ENCODE data around the gene TRIM29.

Gene TRIM29

DNA sequence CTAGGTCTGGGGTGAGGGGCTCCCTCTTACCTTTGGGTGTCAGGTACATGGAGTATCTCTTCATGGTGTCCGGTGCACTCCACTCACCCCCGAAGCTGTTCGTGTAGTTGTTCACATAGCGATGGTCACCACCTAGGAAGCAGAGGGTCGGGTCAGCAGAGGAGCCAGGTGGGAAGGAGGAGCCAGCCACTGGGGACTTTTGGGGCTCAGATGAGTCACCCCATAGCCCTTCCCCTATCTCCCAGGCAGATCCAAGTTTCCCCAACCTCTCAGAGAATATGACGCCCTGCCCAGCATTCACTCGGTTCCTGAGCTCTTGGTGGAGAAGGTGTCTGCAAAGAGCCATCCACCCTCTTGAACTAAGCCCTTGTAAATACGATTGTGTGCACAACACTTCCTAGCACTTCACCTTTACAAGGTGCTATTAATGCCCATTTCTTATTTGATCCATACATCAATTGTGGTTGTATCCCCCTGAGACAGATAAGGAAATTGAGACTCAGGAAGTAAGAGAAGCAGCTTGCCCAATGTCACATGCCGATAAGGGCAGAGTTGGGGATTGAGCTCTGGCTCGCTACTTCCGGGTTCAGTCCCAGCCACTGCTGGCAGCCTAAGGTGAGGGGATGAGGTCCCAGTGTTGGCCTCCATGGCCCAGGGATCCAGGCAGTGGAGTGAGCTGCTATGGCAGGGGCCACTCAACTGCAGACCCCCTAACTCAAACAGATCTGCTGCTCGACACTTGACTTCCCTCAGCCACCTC, 14.8 kb downstream of the TRIM29 start:
- no peak for DNase-seq (ENCODE audit: low read depth)

DNA sequence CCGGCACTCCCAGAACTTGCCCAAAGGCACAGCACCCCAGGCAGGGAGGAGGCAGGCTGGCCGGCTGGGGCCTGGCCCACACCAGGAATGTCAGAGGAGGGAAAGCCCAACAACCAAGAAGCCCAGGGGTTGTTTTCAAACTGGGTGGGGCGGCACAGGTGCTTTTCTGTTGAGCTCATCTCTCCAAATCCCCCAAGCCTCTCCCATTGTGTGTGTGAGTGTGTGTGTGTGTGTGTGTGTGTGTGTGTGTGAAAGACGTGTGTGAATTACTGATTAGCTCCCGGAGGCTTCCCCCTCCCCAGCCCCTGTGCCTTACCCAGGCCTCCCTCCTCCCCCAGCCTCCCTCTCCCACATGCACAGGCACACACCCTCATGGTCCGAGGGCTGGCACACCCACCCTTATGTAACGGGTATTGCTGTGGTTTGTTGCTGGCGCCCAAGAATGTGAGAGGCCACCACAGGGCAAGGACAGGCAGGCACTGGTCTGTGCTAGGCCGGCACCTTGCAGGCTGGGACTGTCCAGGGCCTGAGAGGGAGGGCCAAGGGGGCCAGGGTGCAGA, 15.9 kb downstream of the TRIM29 start:
- DNase-seq (ENCODE audit: low read depth) = no peak

DNA sequence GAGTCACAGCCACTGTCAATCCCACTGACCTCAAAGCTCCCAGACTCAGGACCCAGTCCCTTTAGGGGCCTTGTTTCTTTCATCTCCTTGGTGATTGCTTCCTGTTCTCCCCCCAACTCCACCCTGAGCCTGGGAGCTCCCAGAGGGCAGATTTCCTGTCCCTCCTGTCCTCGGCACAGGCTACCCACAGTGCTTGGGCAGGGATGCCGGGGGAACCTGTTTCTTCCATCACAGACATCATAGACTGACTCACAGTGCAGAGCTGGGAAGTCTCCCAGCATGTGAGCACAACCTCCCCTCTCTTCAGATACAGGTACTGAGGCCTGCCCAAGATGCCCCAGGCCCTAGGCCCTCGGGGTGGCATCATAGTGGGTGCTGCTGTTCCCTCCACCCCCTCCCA, 16.6 kb downstream of the TRIM29 start:
- DNase-seq (ENCODE audit: low read depth) = no peak

DNA sequence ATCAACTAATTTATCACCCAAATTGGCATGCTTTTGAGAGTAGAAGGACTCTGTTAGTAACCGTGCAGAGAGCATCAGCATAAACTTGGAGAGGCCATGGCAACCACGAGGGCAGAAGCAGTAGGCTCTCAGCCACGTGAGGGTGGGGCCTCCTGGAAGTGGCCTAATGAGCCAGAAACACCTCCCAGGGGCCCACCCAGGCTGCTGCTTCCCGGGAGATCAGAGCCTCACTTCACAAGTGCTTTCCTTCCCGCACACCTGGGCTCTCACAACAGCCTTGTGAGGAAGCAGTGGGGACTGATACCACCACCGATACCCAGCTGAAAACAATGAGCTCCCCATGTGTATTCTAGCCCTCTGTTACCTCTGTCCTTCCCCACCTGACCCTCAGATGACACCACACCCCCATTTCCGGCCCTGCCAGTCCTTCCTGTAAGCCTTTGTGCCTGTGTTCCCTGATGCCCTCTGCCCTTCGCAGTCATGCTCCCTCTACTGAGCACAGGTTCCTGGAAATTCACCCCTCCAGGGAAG, 17.0 kb downstream of the TRIM29 start:
- no peak for DNase-seq (ENCODE audit: low read depth)

DNA sequence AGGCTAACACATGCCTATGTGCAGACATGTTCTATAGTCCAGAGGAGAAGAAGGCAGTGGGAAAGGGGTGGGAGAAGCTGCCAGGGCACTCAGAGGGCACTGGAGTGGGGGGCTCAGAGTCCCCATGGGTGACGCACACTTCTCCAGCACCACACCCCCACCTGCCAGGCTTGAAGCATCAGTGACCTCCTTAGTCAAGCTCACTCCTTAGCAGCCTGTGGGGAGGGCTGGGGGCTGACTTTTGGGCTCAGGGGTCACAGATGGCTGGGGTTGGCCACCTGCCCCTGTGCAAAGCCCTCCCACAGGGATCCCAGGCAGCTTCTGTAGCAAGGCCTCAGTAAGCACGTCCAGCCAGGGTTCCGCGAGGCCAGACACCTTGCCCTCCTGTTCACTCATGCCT, 18.8 kb downstream of the TRIM29 start:
- no peak for DNase-seq (ENCODE audit: low read depth)

DNA sequence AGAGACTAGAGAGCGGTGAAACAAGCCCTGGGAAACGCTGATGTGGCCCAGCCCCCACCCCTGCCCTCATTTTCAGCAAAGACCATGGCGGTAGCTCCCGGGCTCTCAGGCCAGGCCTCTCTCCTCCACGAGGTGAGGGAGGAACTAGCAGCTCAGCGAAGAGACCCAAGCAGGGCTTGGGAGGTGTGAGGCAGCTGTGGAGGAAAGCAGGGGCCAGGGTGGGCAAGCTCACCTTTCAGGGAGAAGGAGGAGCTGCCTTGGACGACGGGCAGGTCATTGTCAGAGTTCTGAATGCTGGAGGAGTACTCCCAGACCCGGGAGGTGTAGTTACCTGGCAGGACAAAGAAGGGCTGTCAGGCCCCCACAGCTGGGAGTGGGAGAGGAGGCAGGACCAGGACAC, 19.9 kb downstream of the TRIM29 start:
- no peak for DNase-seq (ENCODE audit: low read depth)

DNA sequence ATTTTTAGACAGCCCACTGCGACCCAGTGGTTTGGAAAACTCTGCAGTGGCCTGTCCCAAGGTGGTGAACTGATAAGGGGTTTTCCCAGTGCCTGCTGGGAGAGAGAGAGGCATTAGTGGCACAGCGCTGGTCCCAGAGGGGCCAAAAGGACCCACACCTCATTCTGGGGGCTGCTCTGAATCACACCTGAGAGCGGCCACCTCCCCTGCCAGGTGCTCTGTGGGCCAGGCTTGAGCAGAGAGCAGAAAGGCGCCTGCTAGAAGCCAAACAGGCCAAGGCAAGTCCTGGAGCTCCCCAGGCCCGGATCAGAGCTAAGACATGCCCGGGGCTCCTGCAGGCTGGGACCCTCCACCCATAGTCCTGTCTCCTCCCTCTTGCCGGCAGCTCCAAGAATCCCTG, 20.9 kb downstream of the TRIM29 start:
- DNase-seq (ENCODE audit: low read depth) = no peak

DNA sequence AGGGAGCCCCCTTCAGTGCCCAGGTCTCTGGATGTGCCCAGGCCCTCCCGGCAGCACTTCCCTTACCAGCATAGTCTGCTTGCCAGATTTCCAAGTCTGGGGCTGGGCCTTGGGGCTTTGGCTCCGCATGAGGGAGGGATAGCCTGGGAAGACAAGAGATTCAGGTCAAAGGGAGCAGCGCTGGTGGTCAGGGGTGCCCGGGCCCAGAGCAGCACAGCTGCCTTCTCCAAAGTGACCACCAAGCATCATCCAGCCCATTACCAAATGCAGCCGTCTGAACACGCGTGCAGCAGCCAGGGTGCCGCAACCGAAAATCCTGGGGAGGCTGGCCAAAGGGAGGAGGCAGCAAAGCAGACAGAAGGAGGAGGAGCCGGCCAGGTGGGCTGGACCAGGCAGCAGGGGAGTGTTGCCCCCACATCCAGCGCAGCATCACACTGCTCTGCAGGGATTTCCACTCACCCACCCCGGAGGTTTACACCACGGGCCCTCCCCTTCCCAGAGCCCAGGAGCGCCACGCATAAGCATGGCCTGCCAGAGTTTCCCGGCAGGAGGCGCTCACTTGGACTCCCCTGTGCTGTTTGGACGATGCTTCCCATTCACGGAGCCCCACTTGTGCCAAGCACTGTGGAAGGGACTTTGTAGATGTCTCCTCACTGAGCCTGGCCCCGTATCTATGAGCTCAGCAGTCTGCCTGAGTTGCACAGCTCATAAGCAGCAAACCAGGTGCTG, 22.5 kb downstream of the TRIM29 start:
- no peak for DNase-seq (ENCODE audit: low read depth)

DNA sequence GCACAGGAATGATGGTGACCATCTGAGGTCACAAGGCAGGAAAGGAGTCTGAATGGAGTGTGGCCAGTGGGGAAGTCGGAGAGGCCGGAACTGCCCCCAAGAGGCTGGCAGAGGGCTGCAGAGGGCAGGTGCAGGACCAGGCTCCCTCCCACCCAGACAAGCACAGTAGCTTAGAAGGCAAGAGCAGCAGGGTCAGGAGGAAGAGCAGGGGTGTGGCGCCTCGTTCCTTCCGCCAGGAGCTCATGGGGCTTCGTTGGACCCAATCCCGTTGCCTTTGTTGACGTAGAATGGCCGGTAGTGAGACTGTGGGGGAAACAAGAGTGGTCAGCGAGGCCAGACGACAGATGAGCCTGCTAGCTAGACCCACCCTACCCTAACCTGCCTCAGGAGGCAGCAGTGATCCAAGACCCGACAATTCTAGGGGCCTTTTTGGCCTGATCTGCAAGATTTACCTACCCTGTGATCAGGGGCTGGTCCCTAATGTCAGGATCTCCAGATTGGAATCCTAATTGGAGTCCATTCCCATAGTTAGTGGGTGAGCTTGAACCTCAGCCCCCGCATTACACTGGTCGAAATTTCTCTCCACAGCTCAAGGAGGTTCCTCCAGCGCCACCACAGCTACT, 25.6 kb downstream of the TRIM29 start:
- DNase-seq (ENCODE audit: low read depth) = no peak

DNA sequence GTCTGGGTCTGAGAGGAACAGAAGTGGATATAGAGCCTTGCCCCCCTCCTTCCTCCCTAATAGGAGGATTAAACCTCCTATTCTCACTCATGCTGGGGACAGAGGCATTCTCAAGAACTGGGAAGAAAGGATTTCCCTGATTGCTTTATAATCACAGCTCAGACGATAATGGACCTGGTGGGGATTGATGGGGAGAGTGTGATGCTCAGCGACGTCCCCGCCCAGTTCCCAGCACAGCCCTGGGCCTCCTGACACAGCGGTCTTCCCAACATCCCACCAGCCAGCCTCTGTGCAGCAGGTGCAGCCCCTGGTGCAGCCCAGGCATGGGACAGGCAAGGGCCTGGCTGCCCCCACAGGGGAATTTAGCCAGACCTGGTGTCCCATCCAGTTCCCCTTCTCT, 28.4 kb downstream of the TRIM29 start:
- DNase-seq (ENCODE audit: low read depth) = no peak

DNA sequence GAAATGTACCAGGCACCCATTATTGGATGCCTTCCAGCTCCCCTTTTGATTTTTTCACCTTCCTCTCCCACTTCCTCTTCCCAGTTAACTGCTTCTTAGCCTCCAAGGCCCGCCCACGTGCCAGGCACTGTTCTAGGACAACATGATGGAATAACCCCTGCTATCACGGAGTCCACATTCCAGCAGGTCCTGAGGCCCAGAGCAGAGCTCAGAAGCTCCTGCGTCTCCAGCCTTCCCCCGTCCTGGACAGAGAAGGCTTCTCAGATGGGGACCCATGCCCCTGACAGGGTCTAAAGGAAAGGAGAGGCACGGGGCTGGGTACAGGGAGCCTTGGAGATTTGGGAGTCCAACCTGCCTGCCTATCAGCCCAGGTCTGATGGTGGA, 29.1 kb downstream of the TRIM29 start:
- DNase-seq (ENCODE audit: low read depth) = no peak

DNA sequence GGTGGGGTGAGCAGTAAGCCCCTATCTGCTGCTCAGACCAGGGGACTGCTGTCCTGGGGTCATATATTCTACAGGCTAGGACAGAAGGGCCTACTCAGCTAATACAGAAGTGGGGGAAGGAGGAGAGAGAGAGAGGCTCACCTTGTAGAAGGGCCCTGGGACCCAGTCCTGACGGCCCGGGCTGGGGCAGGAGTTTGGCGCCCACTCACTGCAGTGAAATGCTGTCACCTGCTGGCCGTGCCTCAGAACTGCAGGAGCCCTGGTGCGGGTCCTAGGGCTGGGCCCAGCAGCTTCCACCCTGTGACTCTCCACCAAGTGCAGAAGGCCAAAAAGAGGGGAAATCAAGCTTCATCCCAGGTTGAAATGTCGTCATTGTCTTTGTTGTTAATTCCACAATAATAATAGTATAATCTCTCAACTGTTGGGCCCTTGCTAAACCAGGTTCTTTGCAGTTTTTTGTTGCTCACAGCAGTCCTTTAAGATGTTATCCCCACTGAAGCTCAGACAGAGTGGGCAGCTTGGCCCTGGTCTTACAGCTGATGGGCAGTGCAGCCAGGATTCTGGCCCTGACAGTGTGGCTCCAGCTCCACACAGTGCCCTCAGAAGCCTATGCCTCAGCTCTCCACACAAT, 29.6 kb downstream of the TRIM29 start:
- peak; percentile 46 for DNase-seq (ENCODE audit: low read depth)

DNA sequence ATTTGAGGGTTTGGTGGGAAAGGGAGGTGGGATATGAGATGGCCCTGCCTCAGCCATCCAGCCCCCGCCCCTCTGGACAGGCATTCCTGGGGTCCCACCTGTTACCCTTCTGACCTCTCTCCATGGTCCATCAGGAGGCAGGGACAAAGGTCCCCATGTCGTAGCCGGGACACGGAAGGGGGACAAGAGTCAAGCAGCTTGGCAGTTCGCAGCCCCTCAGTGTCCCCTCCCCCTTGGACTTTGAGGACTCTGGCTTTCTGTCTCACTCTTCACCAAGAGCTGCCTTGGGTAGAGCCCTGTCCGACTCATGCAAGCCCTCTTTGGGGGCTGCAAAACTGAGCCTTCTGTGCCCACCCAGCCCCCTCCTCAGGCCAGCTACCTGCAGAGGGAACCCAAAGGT, 30.2 kb downstream of the TRIM29 start:
- no peak for DNase-seq (ENCODE audit: low read depth)

DNA sequence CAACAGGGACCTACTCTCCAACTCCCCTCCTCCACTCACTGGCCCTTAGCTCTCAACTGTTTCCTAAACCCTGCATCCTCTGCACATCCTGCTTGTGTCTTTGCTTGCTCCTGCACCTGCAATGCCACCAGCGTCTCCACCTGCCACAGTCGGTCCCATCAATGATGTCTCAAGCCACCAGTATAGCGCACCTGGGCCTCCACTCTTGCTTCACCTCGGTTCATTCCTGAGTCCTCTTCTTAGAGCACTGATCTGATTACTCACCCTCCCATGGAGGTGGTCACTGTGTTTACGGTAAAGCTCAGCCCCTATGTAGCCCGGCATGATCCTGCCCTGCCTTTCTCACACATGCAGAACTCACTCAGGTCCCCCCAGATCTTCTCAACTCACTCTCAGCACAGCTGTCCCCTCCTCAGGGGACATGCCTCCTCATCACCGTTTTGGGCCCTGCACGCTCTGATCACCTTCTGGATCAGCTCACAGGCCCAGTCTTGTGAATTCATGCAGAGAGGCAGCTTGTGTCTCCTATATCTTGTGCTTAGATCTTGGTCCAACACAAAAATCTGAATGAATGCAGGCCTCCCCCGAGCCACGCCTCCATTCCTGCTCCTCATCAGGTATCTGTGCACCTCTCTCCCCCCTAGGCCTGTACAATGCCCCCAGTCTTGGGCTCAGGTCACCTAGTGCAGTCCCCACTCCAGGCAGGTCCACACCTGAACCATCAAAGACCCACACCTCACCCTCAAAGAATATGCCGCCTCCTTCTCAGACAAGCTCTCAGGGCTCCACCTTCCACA, 31.4 kb downstream of the TRIM29 start:
- DNase-seq (ENCODE audit: low read depth) = no peak

DNA sequence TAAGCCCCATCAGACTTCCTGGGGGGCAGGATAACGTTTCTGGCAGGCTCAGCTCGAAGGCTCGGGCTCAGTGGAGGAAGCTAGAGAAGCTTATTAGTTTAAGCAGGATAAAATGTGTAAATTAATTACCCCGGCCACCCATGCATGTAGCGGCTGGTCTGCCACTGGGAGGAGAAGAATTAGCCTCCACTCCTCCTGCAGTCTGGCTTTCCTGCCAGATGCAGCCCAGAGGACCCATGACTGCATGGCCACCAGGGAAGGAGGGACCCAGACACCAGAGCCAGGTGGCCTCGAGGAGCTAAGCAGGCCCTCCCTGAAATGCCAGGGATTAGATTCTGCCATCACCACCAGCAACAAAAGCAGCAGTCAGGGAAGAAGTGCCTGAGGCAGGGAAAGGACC, 32.3 kb downstream of the TRIM29 start:
- DNase-seq (ENCODE audit: low read depth) = no peak

DNA sequence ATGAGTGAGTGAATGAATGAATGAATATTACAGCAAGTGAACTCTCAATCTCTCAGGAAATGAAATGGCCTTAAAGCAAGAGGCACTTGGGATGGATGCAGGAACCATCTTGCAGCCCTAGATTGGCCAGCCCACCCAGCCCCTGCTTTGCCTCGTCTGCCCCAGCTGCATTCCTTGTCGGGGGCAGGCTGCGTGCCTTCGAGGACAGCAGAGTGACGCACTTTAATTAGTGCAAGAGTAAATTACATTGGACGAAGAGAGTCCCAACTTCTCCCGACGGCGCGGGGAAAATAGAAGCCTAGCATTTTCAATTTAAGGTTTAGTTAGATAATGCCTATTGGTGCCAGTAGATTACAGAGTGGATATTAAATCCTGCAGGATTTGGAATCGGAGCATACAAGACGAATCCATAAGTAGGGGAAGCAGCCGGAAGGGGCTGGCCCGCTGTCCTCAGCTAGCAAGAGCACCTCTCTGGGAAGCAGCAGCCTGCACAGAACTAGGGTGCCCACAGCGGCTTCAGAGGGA, 33.8 kb downstream of the TRIM29 start:
- no peak for DNase-seq (ENCODE audit: low read depth)

DNA sequence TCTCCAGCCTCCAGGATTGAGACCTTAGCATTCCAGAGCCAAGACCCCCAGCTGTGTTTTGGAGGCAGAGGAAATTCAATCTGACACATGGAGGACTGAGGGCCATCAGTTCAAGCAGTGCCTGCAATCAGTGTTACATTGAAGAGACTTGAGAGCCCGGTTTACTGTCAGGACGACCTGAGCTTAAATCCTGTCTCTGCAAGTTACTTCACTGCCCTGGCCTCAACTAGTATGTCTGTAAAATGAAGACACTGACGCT, 35.1 kb downstream of the TRIM29 start:
- no peak for DNase-seq (ENCODE audit: low read depth)

DNA sequence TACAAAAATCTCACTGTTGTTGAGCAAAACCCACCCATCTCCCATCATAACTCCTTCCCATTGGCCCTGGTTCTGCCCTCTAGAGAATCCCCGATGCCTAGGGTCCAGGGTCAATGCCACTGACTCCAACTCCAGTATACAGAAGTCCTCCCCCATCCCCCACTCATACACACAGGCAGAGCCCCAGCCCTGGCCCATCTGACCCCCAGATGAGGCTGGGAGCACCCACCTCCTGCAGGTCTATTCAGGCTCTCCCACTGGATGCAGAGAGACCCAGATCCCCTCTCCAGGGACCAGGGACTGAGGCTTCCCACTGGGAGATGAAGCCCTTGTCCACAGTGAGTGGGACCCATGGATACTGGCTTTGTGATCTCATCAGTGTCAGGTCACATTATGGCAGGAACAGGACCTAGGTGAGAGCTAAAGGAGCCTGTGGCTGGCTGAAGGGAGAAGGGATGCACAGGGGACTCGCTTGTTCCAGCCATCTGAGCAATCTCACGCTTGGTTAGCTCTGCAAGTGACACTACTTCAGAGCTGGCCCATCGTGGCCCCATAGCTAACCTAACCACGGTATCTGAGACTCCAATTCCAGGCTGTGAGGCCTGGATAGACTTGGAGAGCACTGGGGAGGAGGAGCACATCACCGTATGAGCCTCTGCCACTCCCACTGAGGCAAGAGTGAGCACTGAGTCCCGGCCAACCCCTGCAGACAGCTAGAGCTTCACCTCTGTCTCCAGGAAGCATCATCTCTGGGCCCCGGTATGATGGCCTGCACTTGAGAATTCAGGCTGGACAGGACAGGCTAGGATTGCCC, 35.7 kb downstream of the TRIM29 start:
- DNase-seq (ENCODE audit: low read depth) = no peak

DNA sequence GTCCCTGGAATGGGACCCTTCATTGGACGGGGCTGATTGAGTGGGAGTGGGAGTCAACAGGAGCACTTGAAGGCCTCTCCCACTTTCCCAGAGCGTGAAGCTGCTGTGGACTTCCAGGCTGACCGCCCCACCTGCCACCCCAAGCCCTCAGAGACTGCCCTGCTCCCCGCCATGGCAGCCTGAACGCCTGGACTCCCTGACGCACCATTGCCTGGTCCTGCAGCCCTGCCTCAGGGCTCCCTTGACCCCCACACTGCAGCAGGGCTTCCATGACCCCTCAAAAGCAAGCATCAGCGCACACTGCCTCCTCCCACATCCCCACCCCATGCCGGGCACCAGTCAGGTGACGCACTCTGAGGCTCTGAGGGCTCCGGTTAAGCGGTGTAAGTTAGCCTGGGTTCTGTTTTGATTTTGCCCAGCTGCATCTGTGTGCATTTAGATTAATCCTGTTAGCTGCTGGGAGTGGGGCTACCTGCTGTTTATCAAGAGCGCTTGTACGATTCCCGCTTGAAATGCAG, 39.4 kb downstream of the TRIM29 start:
- no peak for DNase-seq (ENCODE audit: low read depth)

DNA sequence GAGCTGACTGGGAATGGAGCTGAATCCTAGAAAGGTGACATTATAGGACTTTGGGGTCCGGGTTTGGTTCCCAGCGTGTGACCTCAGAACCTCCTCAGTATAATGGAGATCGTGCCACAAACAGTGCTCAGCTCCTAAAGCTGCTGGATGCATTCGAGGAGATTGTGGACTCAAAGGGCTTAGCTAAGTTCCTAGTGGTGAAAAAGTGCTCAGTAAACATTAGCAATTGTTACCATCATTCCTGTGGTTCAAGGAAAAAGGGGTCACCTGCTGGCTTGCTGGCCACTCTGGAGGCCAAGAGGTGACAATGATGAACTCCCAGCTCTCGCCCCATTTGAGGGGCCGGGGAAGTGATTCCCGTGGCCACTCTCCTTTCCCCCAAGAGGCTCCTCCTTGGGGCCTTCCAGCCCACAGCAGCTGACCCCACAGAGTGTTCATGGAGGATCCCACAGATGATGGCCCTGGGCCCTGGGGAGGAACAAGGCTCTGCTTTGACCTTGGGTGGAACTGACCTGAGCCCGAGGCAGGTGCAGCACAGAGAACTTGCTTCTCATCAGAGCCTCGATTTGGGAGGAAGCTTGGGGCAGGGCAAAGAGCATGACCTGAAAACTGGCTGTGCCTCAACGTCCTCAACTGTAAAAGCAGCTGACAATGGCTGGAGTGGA, 40.1 kb downstream of the TRIM29 start:
- DNase-seq (ENCODE audit: low read depth) = no peak

All from stimulated activated CD8-positive, alpha-beta memory T cell treated with anti-CD3 and anti-CD28 coated beads, Interleukin-7, amount 100 ng/mL, for 24 hours (primary cell).